Liver (tissue), 3 donors: ENCODE data around the gene BRAF.

Experiments used
- CTCF ChIP-seq: fragments of 150-350 bp; IDR thresholded peaks from 2 replicates; pipeline ENCODE4 v1.5.1; 2017; ENCODE audit warnings: improper control_type of control experiment, low read depth, low read length; ENCODE audit not compliant: missing input control
- RAD21 ChIP-seq, 2 donors: IDR thresholded peaks; 2 replicates each; pipeline ENCODE4 v1.6.1; 2016; ENCODE audit warnings: antibody characterized with exemption in 2 of 2, mild to moderate bottlenecking in 2 of 2
- TAF1 ChIP-seq: conservative IDR thresholded peaks from 2 replicates; pipeline ENCODE4 v1.6.1; 2016; ENCODE audit warnings: antibody characterized with exemption, mild to moderate bottlenecking
- YY1 ChIP-seq: IDR thresholded peaks from 2 replicates; pipeline ENCODE4 v1.6.1; 2016; ENCODE audit warnings: antibody characterized with exemption, mild to moderate bottlenecking
- TF ChIP-seq, protein P1 (sequence below): IDR thresholded peaks from 2 replicates; pipeline ENCODE4 v1.6.1; 2016; ENCODE audit warnings: antibody characterized with exemption, mild to moderate bottlenecking
- donor health status: healthy.
- donor health status: healthy.

- TF ChIP-seq CTCF (no peak), TAF1 (no peak), RAD21 (IDR thresholded peaks at IDR 0.05) (no peak), YY1 (no peak)
- TF ChIP-seq, protein P1, sequence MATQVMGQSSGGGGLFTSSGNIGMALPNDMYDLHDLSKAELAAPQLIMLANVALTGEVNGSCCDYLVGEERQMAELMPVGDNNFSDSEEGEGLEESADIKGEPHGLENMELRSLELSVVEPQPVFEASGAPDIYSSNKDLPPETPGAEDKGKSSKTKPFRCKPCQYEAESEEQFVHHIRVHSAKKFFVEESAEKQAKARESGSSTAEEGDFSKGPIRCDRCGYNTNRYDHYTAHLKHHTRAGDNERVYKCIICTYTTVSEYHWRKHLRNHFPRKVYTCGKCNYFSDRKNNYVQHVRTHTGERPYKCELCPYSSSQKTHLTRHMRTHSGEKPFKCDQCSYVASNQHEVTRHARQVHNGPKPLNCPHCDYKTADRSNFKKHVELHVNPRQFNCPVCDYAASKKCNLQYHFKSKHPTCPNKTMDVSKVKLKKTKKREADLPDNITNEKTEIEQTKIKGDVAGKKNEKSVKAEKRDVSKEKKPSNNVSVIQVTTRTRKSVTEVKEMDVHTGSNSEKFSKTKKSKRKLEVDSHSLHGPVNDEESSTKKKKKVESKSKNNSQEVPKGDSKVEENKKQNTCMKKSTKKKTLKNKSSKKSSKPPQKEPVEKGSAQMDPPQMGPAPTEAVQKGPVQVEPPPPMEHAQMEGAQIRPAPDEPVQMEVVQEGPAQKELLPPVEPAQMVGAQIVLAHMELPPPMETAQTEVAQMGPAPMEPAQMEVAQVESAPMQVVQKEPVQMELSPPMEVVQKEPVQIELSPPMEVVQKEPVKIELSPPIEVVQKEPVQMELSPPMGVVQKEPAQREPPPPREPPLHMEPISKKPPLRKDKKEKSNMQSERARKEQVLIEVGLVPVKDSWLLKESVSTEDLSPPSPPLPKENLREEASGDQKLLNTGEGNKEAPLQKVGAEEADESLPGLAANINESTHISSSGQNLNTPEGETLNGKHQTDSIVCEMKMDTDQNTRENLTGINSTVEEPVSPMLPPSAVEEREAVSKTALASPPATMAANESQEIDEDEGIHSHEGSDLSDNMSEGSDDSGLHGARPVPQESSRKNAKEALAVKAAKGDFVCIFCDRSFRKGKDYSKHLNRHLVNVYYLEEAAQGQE: no peak
Measured at GRCh38 chr7:140723006-140723405, 201.7 kb downstream of the BRAF start.
